OCI-LY7 (cell line): ENCODE measurements around the gene RPL41.

ENCODE experiments used
- CTCF ChIP-seq: fragments of 200-600 bp; sonication (generic); conservative IDR thresholded peaks from 2 replicates; pipeline ENCODE4 v1.5.1; 2014; ENCODE audit warnings: mild to moderate bottlenecking, antibody characterized with exemption, low read length, moderate library complexity, mixed read lengths
- EZH2phosphoT487 ChIP-seq: fragments of 200-600 bp; sonication (generic); IDR thresholded peaks from 2 replicates; pipeline ENCODE4 v1.6.1; 2018; ENCODE audit warnings: low read depth, borderline replicate concordance, mild to moderate bottlenecking, mixed run types, antibody characterized with exemption, low read length, moderate library complexity, mixed read lengths

- TF ChIP-seq CTCF = no peak
- no peak for TF ChIP-seq EZH2phosphoT487
These were observed 12.3 kb downstream of the RPL41 start for GRCh38 chr12:56128670-56129205.
